Astrocyte of the cerebellum (primary cell): Measurements from ENCODE around the gene LDB2.
A peak's percentile ranks its signal among the peaks of the same experiment; 100 is the strongest.

Experiments
- DNase-seq: peaks from one replicate; pipeline ENCODE4 v3.0.0-alpha.2; 2011; ENCODE audit warnings: low read depth
- H3K4me3 ChIP-seq: 2 replicates; pipeline ENCODE4 v1.5.1; 2011; ENCODE audit warnings: mild to moderate bottlenecking, low read depth, low read length, moderate library complexity
- CTCF ChIP-seq: IDR thresholded peaks from 2 replicates; pipeline ENCODE4 v1.5.1; 2012; ENCODE audit warnings: low read length, low read depth, moderate library complexity, mild to moderate bottlenecking; ENCODE audit errors: missing control alignments
- in situ Hi-C: cut with HindIII; loops from 2 replicates; pipeline ENCODE4 v1.10.0; 2017; ENCODE audit warnings: low sequenced_read_pairs

Gene LDB2

GRCh38 chr4:16496501-16496900 is 401.9 kb downstream of the LDB2 start:
- no peak for TF ChIP-seq CTCF
- in situ Hi-C loops = no loop called here
- DNase-seq = peak; percentile 9
- H3K4me3 ChIP-seq = no peak overlapping the region

- no peak for DNase-seq
- no peak for TF ChIP-seq CTCF
- H3K4me3 ChIP-seq = no peak overlapping the region
- in situ Hi-C loops = no loop called here
Observed at GRCh38 chr4:16492872-16493271, 405.6 kb downstream of the LDB2 start.

- in situ Hi-C loops = no loop called here
- TF ChIP-seq CTCF = no peak
- no peak for DNase-seq
- no peak overlapping the region for H3K4me3 ChIP-seq
Observed at GRCh38 chr4:16489226-16489625, 409.2 kb downstream of the LDB2 start.

- in situ Hi-C loops = no loop called here
- no peak overlapping the region for H3K4me3 ChIP-seq
- DNase-seq = no peak
- TF ChIP-seq CTCF = no peak
Observed at GRCh38 chr4:16488084-16488483, 410.4 kb downstream of the LDB2 start.

GRCh38 chr4:16484711-16485110 is 413.7 kb downstream of the LDB2 start:
- in situ Hi-C loops = no loop called here
- DNase-seq = no peak
- no peak overlapping the region for H3K4me3 ChIP-seq
- no peak for TF ChIP-seq CTCF

GRCh38 chr4:16483540-16483939 is 414.9 kb downstream of the LDB2 start:
- no peak for DNase-seq
- no peak for TF ChIP-seq CTCF
- in situ Hi-C loops = no loop called here
- no peak overlapping the region for H3K4me3 ChIP-seq

GRCh38 chr4:16480011-16480410 is 418.4 kb downstream of the LDB2 start:
- no peak overlapping the region for H3K4me3 ChIP-seq
- DNase-seq = peak; percentile 6
- TF ChIP-seq CTCF = no peak
- in situ Hi-C loops = no loop called here
